HCT116 (cell line): ENCODE measurements around the gene CNPY1. TPM values are rescaled to one million over a fixed set of nuclear protein-coding genes. Genes with fewer than 3 reads are reported as not detected.

ENCODE experiments used
- ATAC-seq: fragments of 200-7000 bp; cut with Tn5 transposase; 2 replicates; pipeline ENCODE4 v1.9.1; 2020; ENCODE audit warnings: mild to moderate bottlenecking, moderate library complexity
- BruUV-seq: library from RNA; stranded (reverse); fragments of 400-500 nt; replicated peaks from 2 replicates; lab custom pipeline; 2021; lab: Mats Ljungman, UMichigan
- CTCF ChIA-PET: fragments of 300-600 bp; sonication (Branson Sonifier 250); formaldehyde crosslinking; loops from one replicate; lab custom pipeline; 2021; ENCODE audit warnings: antibody characterized with exemption; lab: Charles Lee
- POLR2A ChIA-PET: fragments of 300-600, 350-600 bp; sonication (Branson Sonifier 250); formaldehyde crosslinking; loops from one replicate; lab custom pipeline; 2021; ENCODE audit warnings: antibody characterized with exemption; lab: Charles Lee
- RAD21 ChIA-PET, 2 experiments: fragments of 300-600 bp; sonication (Branson Sonifier 250); formaldehyde crosslinking; loops; one replicate each; lab custom pipeline; 2023; ENCODE audit warnings: low total read pairs in 2 of 2; ENCODE audit not compliant: uncharacterized antibody in 2 of 2, unreplicated experiment in 2 of 2, low non-redundant PET in 1 of 2; lab: Charles Lee
- DNase-seq: peaks from one replicate; pipeline ENCODE4 v3.0.0-alpha.2; 2010; ENCODE audit warnings: low read depth, low spot score
- H2AFZ ChIP-seq: fragments of 200-600 bp; shearing (Covaris generic), sonication (generic); 2 replicates; pipeline ENCODE4 v1.6.1; 2017; ENCODE audit warnings: low read depth, mixed run types, mixed read lengths, antibody characterized with exemption, low read length; ENCODE audit not compliant: poor library complexity, severe bottlenecking
- H3K27ac ChIP-seq: 2 replicates; pipeline ENCODE4 v1.5.1; 2012; ENCODE audit warnings: low read depth, low read length
- H3K27me3 ChIP-seq: fragments of 200-600 bp; sonication (generic); 2 replicates; pipeline ENCODE4 v1.6.1; 2016; ENCODE audit warnings: mixed run types, low read length, mixed read lengths; ENCODE audit not compliant: insufficient read depth
- H3K36me3 ChIP-seq, 2 experiments: fragments of 200-500 bp in 1 of 2; fragments of 200-600 bp in 1 of 2; sonication (Bioruptor generic) in 1 of 2; sonication (generic) in 1 of 2; 2 replicates each; pipeline versions ENCODE4 v1.5.1 to v1.6.1; 2014 to 2016; ENCODE audit warnings: low read length in 2 of 2, inconsistent platforms in 1 of 2, mixed read lengths in 1 of 2, mixed run types in 1 of 2; ENCODE audit not compliant: insufficient read depth in 2 of 2, control insufficient read depth in 1 of 2
- H3K4me1 ChIP-seq, 2 experiments: fragments of 200-600 bp in 1 of 2; sonication (generic) in 1 of 2; 2 replicates each; pipeline versions ENCODE4 v1.5.1 to v1.6.1; 2012 to 2017; ENCODE audit warnings: low read length in 2 of 2, inconsistent platforms in 1 of 2, mild to moderate bottlenecking in 1 of 2, mixed read lengths in 1 of 2, mixed run types in 1 of 2, moderate library complexity in 1 of 2; ENCODE audit not compliant: insufficient read depth in 2 of 2, control insufficient read depth in 1 of 2
- H3K4me2 ChIP-seq: fragments of 200-600 bp; sonication (generic); 2 replicates; pipeline ENCODE4 v1.6.1; 2017; ENCODE audit warnings: mixed run types, low read length, mixed read lengths
- H3K4me3 ChIP-seq, 2 experiments: fragments of 200-600 bp in 1 of 2; sonication (generic) in 1 of 2; replicated peaks in 1 of 2; 2 replicates each; pipeline ENCODE4 v1.5.1; 2011 to 2016; ENCODE audit warnings: low read length in 2 of 2, control low read depth in 1 of 2, low read depth in 1 of 2, mild to moderate bottlenecking in 1 of 2, mixed read lengths in 1 of 2, mixed run types in 1 of 2
- H3K79me2 ChIP-seq: fragments of 200-600 bp; sonication (generic); 2 replicates; pipeline ENCODE4 v1.6.1; 2017; ENCODE audit warnings: mild to moderate bottlenecking, mixed run types, low read length, moderate library complexity, mixed read lengths; ENCODE audit not compliant: insufficient read depth
- H3K9ac ChIP-seq: fragments of 200-600 bp; sonication (generic); 2 replicates; pipeline ENCODE4 v1.6.1; 2016; ENCODE audit warnings: low read length, mixed read lengths
- H3K9me2 ChIP-seq: fragments of 200-600 bp; sonication (generic), shearing (Covaris generic); 2 replicates; pipeline ENCODE4 v1.6.1; 2017; ENCODE audit warnings: mixed run types, mild to moderate bottlenecking, moderate library complexity; ENCODE audit not compliant: insufficient read depth
- H3K9me3 ChIP-seq, 2 experiments: fragments of 200-500 bp in 1 of 2; fragments of 200-600 bp in 1 of 2; sonication (Bioruptor generic) in 1 of 2; sonication (generic) in 1 of 2; 2 replicates each; pipeline ENCODE4 v1.6.1; 2014 to 2017; ENCODE audit warnings: low read length in 2 of 2, mixed read lengths in 2 of 2, inconsistent platforms in 1 of 2, low read depth in 1 of 2, mild to moderate bottlenecking in 1 of 2, mixed run types in 1 of 2, moderate library complexity in 1 of 2; ENCODE audit not compliant: control insufficient read depth in 1 of 2, insufficient read depth in 1 of 2
- H4K20me1 ChIP-seq: fragments of 200-600 bp; sonication (generic), shearing (Covaris generic); 2 replicates; pipeline ENCODE4 v1.6.1; 2017; ENCODE audit warnings: mixed run types, mild to moderate bottlenecking, moderate library complexity; ENCODE audit not compliant: insufficient read depth
- CEBPB ChIP-seq: IDR thresholded peaks from 2 replicates; pipeline ENCODE4 v1.6.1; 2012; ENCODE audit warnings: low read depth
- CTCF ChIP-seq, 3 experiments: fragments of 200-600 bp in 1 of 3; sonication (generic) in 1 of 3; IDR thresholded peaks in 2 of 3; conservative IDR thresholded peaks in 1 of 3; 2 replicates each; pipeline ENCODE4 v1.5.1; 2012 to 2017; ENCODE audit warnings: low read depth in 2 of 3, low read length in 2 of 3, antibody characterized with exemption in 1 of 3, borderline replicate concordance in 1 of 3, control low read depth in 1 of 3, mild to moderate bottlenecking in 1 of 3, mixed read lengths in 1 of 3, mixed run types in 1 of 3, moderate library complexity in 1 of 3; ENCODE audit not compliant: insufficient read depth in 1 of 3
- ELF1 ChIP-seq: IDR thresholded peaks from 2 replicates; pipeline ENCODE4 v1.6.1; 2012; ENCODE audit warnings: low read depth, borderline replicate concordance
- POLR2AphosphoS5 ChIP-seq: IDR thresholded peaks from 2 replicates; pipeline ENCODE4 v1.6.1; 2011; ENCODE audit warnings: mild to moderate bottlenecking, low read depth, low read length, moderate library complexity
- RAD21 ChIP-seq: IDR thresholded peaks from 2 replicates; pipeline ENCODE4 v1.6.1; 2012; ENCODE audit warnings: low read depth, mild to moderate bottlenecking
- REST ChIP-seq: IDR thresholded peaks from 2 replicates; pipeline ENCODE4 v1.6.1; 2012; ENCODE audit warnings: low read depth
- SIN3A ChIP-seq: IDR thresholded peaks from 2 replicates; pipeline ENCODE4 v1.6.1; 2012; ENCODE audit warnings: low read depth
- SRF ChIP-seq: IDR thresholded peaks from 2 replicates; pipeline ENCODE4 v1.6.1; 2012; ENCODE audit warnings: low read depth
- TCF7L2 ChIP-seq: IDR thresholded peaks from 2 replicates; pipeline ENCODE4 v1.7.0; 2011; ENCODE audit warnings: borderline replicate concordance, inconsistent platforms; ENCODE audit not compliant: insufficient read depth, insufficient read length; ENCODE audit errors: extremely low read depth
- YY1 ChIP-seq: IDR thresholded peaks from 2 replicates; pipeline ENCODE4 v1.6.1; 2011; ENCODE audit warnings: low read length, low read depth, moderate library complexity, mild to moderate bottlenecking; ENCODE audit not compliant: insufficient replicate concordance; ENCODE audit errors: extremely low read depth
- ZBTB33 ChIP-seq: IDR thresholded peaks from 2 replicates; pipeline ENCODE4 v1.6.1; 2011; ENCODE audit warnings: mild to moderate bottlenecking, low read length, moderate library complexity; ENCODE audit not compliant: insufficient replicate concordance; ENCODE audit errors: extremely low read depth
- ZFX ChIP-seq: fragments of 450-650 bp; IDR thresholded peaks from 2 replicates; pipeline ENCODE4 v1.6.1; 2017
- ZNF274 ChIP-seq: fragments of 200-500 bp; sonication (Bioruptor generic); IDR thresholded peaks from 2 replicates; pipeline ENCODE4 v1.6.1; 2014; ENCODE audit warnings: mild to moderate bottlenecking, low read depth, low read length, inconsistent platforms
- intact Hi-C: fragments of 100-400 bp; cut with micrococcal nuclease; formaldehyde crosslinking; loops from 2 replicates; pipeline ENCODE4 v1.10.0; 2022
- total RNA-seq: library from RNA; stranded (reverse); gene quantifications from one replicate; pipeline ENCODE4 v1.2.1, GENCODE V29; 2021; ENCODE audit not compliant: unreplicated experiment

The CNPY1 gene
- total RNA-seq, 1 experiment from 2014 or later = not detected

GRCh38 chr7:155551785-155552611, 5.6 kb upstream of the CNPY1 start:
- H4K20me1 ChIP-seq = no peaks in the 10 kb centered on the region
- no peaks in the 10 kb centered on the region for H3K9me2 ChIP-seq
- ChIA-PET RAD21 (no interaction called here), POLR2A (no interaction called here), CTCF (no interaction called here)
- no peak overlapping the region for H2AFZ ChIP-seq
- no peak overlapping the region for H3K9ac ChIP-seq
- no peak overlapping the region for H3K4me3 ChIP-seq
- TF ChIP-seq SIN3A (no peak), ZNF274 (no peak), ZFX (no peak), ELF1 (no peak), TCF7L2 (no peak), REST (no peak), RAD21 (no peak), YY1 (no peak), ZBTB33 (no peak), SRF (no peak), CEBPB (no peak), CTCF (IDR thresholded peaks at IDR 0.05 in 2 of 3, conservative IDR thresholded peaks at IDR 0.05 in 1 of 3; ENCODE audit: borderline replicate concordance in 1 of 3, insufficient read depth in 1 of 3, low read depth in 2 of 3, low read length in 2 of 3) (no peak), POLR2AphosphoS5 (no peak)
- no peaks in the 10 kb centered on the region for H3K9me3 ChIP-seq
- H3K4me1 ChIP-seq = no peaks in the 10 kb centered on the region
- intact Hi-C loops = no loop called here
- H3K27ac ChIP-seq = no peak overlapping the region
- H3K4me2 ChIP-seq = no peak overlapping the region
- H3K27me3 ChIP-seq = no peaks in the 10 kb centered on the region
- ATAC-seq (no peak), DNase-seq (no peak)
- H3K79me2 ChIP-seq = no peaks in the 10 kb centered on the region
- no TSS peak for BruUV-seq
- H3K36me3 ChIP-seq = no peaks in the 10 kb centered on the region
